Measurements from ENCODE around the gene ALOX15.
"Not testable (repeated sequence)": the region's sequence is repeated elsewhere in the genome, so short reads cannot be mapped to it uniquely, and the experiment has no call there.

The ALOX15 gene

GRCh38 chr17:4617590-4618351 is 23.7 kb downstream of the ALOX15 start:
- no peak for DNase-seq (ENCODE audit: low read depth, low spot score)

- DNase-seq (ENCODE audit: low read depth, low spot score): no peak
Observed at GRCh38 chr17:4617090-4617489, 24.4 kb downstream of the ALOX15 start.

GRCh38 chr17:4616476-4616875 is 25.0 kb downstream of the ALOX15 start:
- DNase-seq (ENCODE audit: low read depth, low spot score): no peak

- DNase-seq (ENCODE audit: low read depth, low spot score): no peak
Observed at GRCh38 chr17:4610656-4611055, 30.8 kb downstream of the ALOX15 start.

GRCh38 chr17:4610162-4610561 is 31.3 kb downstream of the ALOX15 start:
- no peak for DNase-seq (ENCODE audit: low read depth, low spot score)

DNA sequence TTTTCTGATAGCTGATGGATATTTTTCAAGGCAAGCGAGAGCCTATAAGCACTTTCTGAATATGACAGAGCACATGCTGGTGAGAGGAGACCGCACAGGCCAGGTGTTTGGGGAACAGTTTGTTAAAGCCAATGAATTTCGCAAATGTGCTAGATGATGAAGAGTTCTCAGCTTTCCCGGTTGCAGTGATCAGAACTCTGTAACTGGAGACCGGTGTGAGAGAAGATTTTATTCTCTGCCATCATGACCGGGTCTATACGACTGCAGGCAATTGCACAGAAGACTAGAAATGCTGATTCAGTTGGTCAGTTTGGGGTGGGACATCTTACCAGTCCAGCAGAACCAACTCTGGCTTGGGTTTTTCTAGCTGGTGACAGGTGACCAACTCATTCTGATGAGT is 31.7 kb downstream of the ALOX15 start:
- no peak for DNase-seq (ENCODE audit: low read depth, low spot score)

DNA sequence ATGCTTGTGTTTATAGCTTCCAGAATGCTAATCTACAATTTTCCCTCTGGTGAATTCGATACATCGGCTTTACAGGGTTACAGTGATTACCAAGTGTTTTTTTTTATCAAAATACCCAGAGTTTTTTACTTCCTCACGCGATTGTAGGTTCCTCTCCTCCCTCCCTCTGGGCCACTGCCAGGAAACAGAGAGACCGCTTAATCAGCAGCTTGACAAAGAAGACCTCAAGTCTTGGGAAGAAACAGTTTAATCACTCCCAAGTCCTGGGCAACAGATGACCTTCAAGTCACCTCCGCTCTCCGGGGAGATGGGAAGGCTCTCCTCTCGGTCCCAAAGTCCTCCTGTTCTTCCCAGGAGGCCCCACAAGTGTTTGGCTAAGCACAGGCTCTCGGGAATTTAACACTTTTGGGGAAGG is 33.7 kb downstream of the ALOX15 start:
- peak; percentile 83 for DNase-seq (ENCODE audit: low read depth, low spot score)

DNA sequence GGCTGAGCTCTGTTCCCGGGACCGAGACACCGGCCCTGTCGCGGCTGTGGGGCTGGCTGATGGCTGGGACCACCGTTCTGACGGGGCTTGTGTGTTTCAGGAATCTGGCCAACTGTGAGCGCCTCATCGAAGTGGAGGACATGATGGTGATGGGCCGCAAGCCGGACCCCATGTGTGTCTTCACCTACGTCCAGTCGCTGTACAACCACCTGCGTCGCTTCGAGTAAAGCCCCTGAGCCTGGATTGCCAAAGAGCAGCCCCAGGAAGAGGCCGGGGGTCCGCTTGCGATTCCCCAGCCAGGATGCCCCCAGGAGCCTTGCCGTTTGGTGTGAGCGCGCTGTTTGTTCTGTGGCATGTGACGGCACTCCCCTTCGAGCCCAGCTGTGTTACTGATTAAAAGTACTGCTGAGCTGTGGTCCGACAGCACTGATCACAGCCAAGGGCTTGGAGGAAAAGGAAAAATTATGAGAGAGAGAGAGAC is 34.2 kb downstream of the ALOX15 start:
- DNase-seq (ENCODE audit: low read depth, low spot score): no peak

- DNase-seq (ENCODE audit: low read depth, low spot score): no peak
Observed at GRCh38 chr17:4605826-4606225, 35.7 kb downstream of the ALOX15 start.

- DNase-seq (ENCODE audit: low read depth, low spot score): not testable (repeated sequence)
Observed at GRCh38 chr17:4604736-4605135, 36.7 kb downstream of the ALOX15 start.

DNA sequence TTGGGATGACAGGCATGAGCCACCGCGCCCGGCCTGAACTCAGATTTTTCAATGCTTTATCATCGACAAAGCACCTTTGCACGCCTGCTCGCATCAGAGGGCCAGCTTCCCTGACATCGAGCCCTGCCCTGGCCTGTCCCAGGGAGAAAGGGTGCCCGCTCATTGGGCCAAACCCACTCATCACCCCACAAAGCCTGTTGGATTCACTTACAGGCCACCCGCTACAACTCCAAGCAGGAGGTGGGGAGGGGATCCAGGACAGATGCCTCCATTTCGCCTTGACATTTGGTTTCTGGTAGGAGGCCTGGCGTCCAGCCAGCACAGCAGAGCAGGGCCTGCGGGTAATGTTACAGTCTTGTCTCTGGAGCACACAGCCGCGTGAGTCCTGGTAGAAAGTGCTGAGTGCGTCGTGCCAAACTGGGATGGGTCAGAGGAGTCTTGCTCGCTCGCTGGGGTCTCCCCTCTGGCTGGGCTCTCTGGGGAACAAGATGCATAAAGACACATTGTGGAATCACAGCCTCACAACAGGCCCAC is 37.3 kb downstream of the ALOX15 start:
- peak; percentile 75 for DNase-seq (ENCODE audit: low read depth, low spot score)

DNA sequence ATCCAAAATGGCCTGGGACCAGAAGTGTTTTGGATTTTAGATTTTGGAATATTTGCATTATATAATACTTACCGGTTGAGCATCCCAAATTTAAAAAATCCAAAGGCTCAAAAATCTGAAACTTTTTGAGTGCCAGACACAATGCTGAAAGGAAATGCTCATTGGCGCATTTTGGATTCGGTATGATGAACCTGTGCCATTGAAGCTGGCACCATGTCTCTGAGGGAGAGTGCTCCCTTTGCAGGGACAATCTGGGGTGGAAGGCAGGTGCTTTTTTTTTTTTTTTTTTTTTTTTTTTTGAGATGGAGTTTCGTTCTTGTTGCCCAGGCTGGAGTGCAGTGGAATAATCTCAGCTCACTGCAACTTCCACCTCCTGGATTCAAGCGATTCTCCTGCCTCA is 39.4 kb downstream of the ALOX15 start:
- DNase-seq (ENCODE audit: low read depth, low spot score): no peak

GRCh38 chr17:4601326-4601725 is 40.2 kb downstream of the ALOX15 start:
- DNase-seq (ENCODE audit: low read depth, low spot score): no peak

GRCh38 chr17:4600563-4600962 is 40.9 kb downstream of the ALOX15 start:
- DNase-seq (ENCODE audit: low read depth, low spot score): no peak

DNA sequence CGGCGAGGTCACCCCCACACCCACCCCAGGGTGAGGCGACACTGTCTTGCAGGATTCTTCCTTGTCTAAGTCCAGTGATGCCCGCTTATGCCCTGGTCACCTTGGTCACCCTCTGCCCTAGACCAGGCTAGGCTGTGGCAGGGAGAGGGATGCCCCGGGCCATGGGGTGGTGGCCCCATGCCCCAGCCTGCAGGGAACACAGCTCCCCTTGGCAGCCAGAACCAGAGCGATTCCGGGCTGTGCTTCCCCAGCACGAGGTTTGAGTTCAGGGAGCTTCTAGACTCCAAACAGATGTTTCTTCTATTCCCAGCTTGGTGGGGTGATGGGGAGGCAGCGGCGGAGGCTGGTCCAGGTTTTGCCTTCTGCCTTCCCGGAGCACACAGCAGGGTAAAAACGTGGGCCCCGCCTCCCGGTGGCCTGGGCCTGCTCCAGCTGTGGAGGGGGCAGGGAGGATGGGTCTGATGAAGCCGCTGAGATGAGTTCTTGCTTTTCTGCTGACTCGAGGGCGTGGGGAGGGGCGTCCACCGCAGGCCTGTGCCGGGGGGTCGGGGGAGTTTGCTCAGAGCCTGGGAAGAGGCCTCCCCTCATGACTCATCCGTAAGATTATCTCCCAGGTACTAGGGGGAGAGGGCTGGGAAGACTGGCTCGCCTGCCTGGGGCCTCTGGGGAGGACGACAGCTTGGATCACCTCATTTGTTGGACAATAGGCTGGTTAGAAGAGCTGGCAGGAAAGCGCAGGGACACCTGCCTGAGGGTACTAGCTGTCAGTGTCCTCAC is 41.8 kb downstream of the ALOX15 start:
- DNase-seq (ENCODE audit: low read depth, low spot score): peak; percentile 23

DNA sequence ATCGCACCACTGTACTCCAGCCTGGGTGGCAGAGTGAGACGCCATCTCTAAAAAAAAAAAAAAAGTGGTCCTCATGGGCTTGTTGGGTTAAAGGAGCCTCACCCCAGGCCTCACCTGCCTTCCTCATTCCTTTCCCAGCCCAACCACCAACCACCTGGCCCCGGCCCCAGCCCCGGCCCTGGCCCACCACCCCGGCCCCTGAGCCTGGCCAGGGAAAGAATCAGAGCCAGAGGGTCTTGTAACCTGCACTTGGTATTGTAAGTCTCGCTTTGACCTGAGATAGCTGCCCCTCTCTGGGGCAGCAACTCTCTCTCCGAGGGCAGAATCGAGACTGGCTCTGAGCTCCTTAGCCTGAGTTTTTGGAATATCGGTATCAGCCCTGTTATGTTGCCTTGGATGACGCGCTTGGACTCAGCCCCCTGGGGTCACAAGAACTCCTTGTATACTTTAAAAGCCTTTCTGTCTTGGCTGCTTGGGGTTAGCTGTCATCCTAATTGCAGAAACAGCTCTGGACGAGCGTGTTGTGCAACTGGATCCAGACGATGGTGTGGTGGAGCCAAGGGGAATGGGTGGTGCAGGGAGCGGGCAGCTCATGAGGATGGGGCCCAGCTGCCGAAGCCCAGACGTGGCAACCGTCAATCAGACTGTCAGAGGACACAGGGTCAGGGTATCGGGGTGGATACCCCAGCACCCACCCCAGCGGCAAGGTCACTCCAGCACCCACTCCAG is 42.5 kb downstream of the ALOX15 start:
- no peak for DNase-seq (ENCODE audit: low read depth, low spot score)

- no peak for DNase-seq (ENCODE audit: low read depth, low spot score)
Observed at GRCh38 chr17:4597975-4598374, 43.5 kb downstream of the ALOX15 start.

GRCh38 chr17:4596636-4597380 is 44.7 kb downstream of the ALOX15 start:
- no peak for DNase-seq (ENCODE audit: low read depth, low spot score)

- DNase-seq (ENCODE audit: low read depth, low spot score): not testable (repeated sequence)
Observed at GRCh38 chr17:4595685-4596342, 45.7 kb downstream of the ALOX15 start.

- peak; percentile 55 for DNase-seq (ENCODE audit: low read depth, low spot score)
Observed at GRCh38 chr17:4594931-4595684, 46.4 kb downstream of the ALOX15 start.
